HepG2 (cell line): Measurements from ENCODE around the gene TCFL5. TPM values are rescaled to one million over a fixed set of nuclear protein-coding genes. Genes with fewer than 3 reads are reported as not detected.

Experiments used
- CENPX ChIP-seq: sonication (generic); formaldehyde crosslinking; IDR thresholded peaks from 2 replicates; pipeline ENCODE4 v1.9.0; 2021; ENCODE audit warnings: mild to moderate bottlenecking, missing genetic modification reagents, moderate library complexity
- GMEB2 ChIP-seq: IDR thresholded peaks from 2 replicates; pipeline ENCODE4 v1.6.1; 2016; ENCODE audit warnings: missing biosample characterization, missing genetic modification reagents, low read depth
- KMT2B ChIP-seq: IDR thresholded peaks from 2 replicates; pipeline ENCODE4 v1.6.1; 2016; ENCODE audit warnings: missing genetic modification reagents, missing compliant biosample characterization
- MED8 ChIP-seq: sonication (generic); formaldehyde crosslinking; IDR thresholded peaks from 2 replicates; pipeline ENCODE4 v1.8.1; 2023; ENCODE audit warnings: mild to moderate bottlenecking, missing genetic modification reagents; ENCODE audit not compliant: insufficient replicate concordance
- MYNN ChIP-seq: sonication (generic); formaldehyde crosslinking; IDR thresholded peaks from 2 replicates; pipeline ENCODE4 v1.4.0; 2020; ENCODE audit warnings: mild to moderate bottlenecking, low read depth, missing genetic modification reagents
- NFYC ChIP-seq: IDR thresholded peaks from 2 replicates; pipeline ENCODE4 v1.6.1; 2016; ENCODE audit warnings: missing genetic modification reagents, missing compliant biosample characterization
- ONECUT2 ChIP-seq: sonication (generic); formaldehyde crosslinking; IDR thresholded peaks from 2 replicates; pipeline ENCODE4 v1.4.0; 2020; ENCODE audit warnings: missing genetic modification reagents
- PBX3 ChIP-seq: sonication (generic); formaldehyde crosslinking; IDR thresholded peaks from 2 replicates; pipeline ENCODE4 v1.8.1; 2023; ENCODE audit warnings: missing genetic modification reagents, inconsistent platforms, borderline replicate concordance
- RARG ChIP-seq: sonication (generic); formaldehyde crosslinking; IDR thresholded peaks from 2 replicates; pipeline ENCODE4 v1.4.0; 2020; ENCODE audit warnings: low read depth, mild to moderate bottlenecking, missing genetic modification reagents
- TARDBP ChIP-seq: sonication (generic); formaldehyde crosslinking; IDR thresholded peaks from 2 replicates; pipeline ENCODE4 v1.8.0; 2022; ENCODE audit warnings: mild to moderate bottlenecking, missing genetic modification reagents
- UBTF ChIP-seq: sonication (generic); formaldehyde crosslinking; IDR thresholded peaks from 2 replicates; pipeline ENCODE4 v1.4.0; 2020; ENCODE audit warnings: mild to moderate bottlenecking, missing genetic modification reagents
- YY1 ChIP-seq: IDR thresholded peaks from 2 replicates; pipeline ENCODE4 v1.6.1; 2011; ENCODE audit warnings: low read length, low read depth, moderate library complexity, mild to moderate bottlenecking; ENCODE audit not compliant: insufficient read depth, insufficient replicate concordance
- ZNF234 ChIP-seq: sonication (generic); formaldehyde crosslinking; conservative IDR thresholded peaks from 2 replicates; pipeline ENCODE4 v1.5.1; 2020; ENCODE audit warnings: mild to moderate bottlenecking, missing genetic modification reagents
- ZNF577 ChIP-seq: sonication (generic); formaldehyde crosslinking; IDR thresholded peaks from 2 replicates; pipeline ENCODE4 v1.4.0; 2020; ENCODE audit warnings: mild to moderate bottlenecking, low read depth, missing genetic modification reagents, borderline replicate concordance
- ZNF777 ChIP-seq: sonication (generic); formaldehyde crosslinking; IDR thresholded peaks from 2 replicates; pipeline ENCODE4 v1.4.0; 2020; ENCODE audit warnings: missing genetic modification reagents
- ZNF883 ChIP-seq: sonication (generic); formaldehyde crosslinking; IDR thresholded peaks from 2 replicates; pipeline ENCODE4 v1.5.1; 2020; ENCODE audit warnings: mild to moderate bottlenecking, missing genetic modification reagents; ENCODE audit errors: not compliant biosample characterization
- ZSCAN12 ChIP-seq: sonication (generic); formaldehyde crosslinking; IDR thresholded peaks from 2 replicates; pipeline ENCODE4 v1.9.0; 2021; ENCODE audit warnings: mild to moderate bottlenecking, missing genetic modification reagents
- polyA plus RNA-seq, 8 experiments: library from polyadenylated mRNA; depleted of rRNA in 3 of 8; stranded (reverse) in 7 of 8; unstranded in 1 of 8; fragments of >200 nt; fragmentation: Illumina TruSeq in 4 of 8; extraction: Trizol in 4 of 8; gene quantifications; 2 replicates each; pipeline versions ENCODE4 v1.2.1 to v1.2.3, GENCODE V29; 2011 to 2016; ENCODE audit warnings: low read depth in 4 of 8, missing spikeins in 1 of 8, mixed read lengths in 1 of 8; ENCODE audit not compliant: insufficient read depth in 1 of 8
- total RNA-seq, 5 experiments: library from RNA; depleted of rRNA; stranded (reverse); fragments of >200 nt; fragmentation: Illumina TruSeq; extraction: Trizol; gene quantifications; 2 replicates each; pipeline ENCODE4 v1.2.3, GENCODE V29; 2016; ENCODE audit warnings: low read depth in 1 of 5
- TF ChIP-seq, protein P1 (sequence below): sonication (generic); formaldehyde crosslinking; IDR thresholded peaks from 2 replicates; pipeline ENCODE4 v1.4.0; 2020; ENCODE audit warnings: missing genetic modification reagents, borderline replicate concordance

TCFL5 gene
- total and polyA plus RNA-seq, 2 of the 13 experiments (the other 11 are each of a cell fraction or from before 2014, with no cell fraction given), result 14.8 to 20.0 TPM

DNA sequence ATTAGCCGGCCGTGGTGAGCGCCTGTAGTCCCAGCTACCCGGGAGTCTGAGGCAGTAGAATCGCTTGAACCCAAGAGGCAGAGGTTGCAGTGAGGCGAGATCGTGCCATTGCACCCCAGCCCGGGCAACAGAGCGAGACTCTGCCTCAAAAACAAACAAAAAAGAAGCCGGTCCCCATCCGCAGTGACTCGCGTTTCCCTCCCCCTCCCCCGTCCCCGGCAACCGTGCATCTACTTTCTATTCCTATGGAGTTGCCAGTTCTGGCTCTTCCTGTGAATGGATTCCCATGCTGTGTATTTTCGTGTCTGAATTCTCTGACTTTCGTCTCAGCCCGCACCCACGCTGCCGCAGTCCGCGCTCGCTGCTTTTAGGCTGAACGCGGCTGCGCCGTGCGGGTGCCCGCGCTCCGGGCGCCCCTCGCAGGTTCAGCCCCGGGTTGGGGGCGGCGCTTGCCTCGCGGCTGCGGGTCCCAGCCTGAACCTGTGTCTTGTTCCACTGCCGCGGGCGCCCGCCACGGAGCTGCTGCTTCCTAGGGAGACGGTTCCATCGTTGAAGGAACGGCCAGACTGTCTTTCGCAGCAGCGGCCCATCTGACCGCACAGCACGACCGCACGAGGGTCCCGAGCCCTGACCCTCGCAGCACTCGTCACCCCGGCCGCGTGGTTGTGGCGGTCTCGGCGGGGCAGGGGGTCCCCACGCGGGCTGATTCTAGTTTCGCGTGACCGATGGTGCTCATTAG, 66.4 kb downstream of the TCFL5 start (continued):
- TF ChIP-seq MED8 (CRISPR knock-in tag) (peak; percentile 31), ZNF234 (CRISPR knock-in tag) (no peak; the same call in 1 of the 2 replicates), GMEB2 (CRISPR knock-in tag) (peak; percentile 44; the same call in 1 of the 2 replicates), CENPX (CRISPR knock-in tag) (no peak), ONECUT2 (CRISPR knock-in tag) (no peak), YY1 (peak; percentile 67), ZSCAN12 (peak; percentile 95; the same call in 1 of the 2 replicates), ZNF777 (CRISPR knock-in tag) (no peak; the same call in 1 of the 2 replicates), RARG (CRISPR knock-in tag) (no peak), ZNF883 (CRISPR knock-in tag) (peak; percentile 82), PBX3 (CRISPR knock-in tag) (0 out of 2 replicates have a peak, but pooled peaks have one; percentile 43), TARDBP (CRISPR knock-in tag) (peak; percentile 73), NFYC (CRISPR knock-in tag) (peak; percentile 11; the same call in 1 of the 2 replicates), MYNN (CRISPR knock-in tag) (peak; percentile 57; the same call in 1 of the 2 replicates), UBTF (CRISPR knock-in tag) (peak; percentile 80), ZNF577 (0 out of 2 replicates have a peak, but pooled peaks have one; percentile 23), KMT2B (no peak; the same call in 1 of the 2 replicates)
- TF ChIP-seq, protein P1, sequence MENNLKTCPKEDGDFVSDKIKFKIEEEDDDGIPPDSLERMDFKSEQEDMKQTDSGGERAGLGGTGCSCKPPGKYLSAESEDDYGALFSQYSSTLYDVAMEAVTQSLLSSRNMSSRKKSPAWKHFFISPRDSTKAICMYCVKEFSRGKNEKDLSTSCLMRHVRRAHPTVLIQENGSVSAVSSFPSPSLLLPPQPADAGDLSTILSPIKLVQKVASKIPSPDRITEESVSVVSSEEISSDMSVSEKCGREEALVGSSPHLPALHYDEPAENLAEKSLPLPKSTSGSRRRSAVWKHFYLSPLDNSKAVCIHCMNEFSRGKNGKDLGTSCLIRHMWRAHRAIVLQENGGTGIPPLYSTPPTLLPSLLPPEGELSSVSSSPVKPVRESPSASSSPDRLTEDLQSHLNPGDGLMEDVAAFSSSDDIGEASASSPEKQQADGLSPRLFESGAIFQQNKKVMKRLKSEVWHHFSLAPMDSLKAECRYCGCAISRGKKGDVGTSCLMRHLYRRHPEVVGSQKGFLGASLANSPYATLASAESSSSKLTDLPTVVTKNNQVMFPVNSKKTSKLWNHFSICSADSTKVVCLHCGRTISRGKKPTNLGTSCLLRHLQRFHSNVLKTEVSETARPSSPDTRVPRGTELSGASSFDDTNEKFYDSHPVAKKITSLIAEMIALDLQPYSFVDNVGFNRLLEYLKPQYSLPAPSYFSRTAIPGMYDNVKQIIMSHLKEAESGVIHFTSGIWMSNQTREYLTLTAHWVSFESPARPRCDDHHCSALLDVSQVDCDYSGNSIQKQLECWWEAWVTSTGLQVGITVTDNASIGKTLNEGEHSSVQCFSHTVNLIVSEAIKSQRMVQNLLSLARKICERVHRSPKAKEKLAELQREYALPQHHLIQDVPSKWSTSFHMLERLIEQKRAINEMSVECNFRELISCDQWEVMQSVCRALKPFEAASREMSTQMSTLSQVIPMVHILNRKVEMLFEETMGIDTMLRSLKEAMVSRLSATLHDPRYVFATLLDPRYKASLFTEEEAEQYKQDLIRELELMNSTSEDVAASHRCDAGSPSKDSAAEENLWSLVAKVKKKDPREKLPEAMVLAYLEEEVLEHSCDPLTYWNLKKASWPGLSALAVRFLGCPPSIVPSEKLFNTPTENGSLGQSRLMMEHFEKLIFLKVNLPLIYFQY (CRISPR knock-in tag), result peak; percentile 69; the same call in 1 of the 2 replicates
